NCI-H524 (cell line): Measurements from ENCODE around the gene HCRTR1.

Source experiments
- DNase-seq, 2 experiments: peaks; one replicate each; lab custom pipeline; 2025; lab: John Stamatoyannopoulos, UW

Gene HCRTR1

DNA sequence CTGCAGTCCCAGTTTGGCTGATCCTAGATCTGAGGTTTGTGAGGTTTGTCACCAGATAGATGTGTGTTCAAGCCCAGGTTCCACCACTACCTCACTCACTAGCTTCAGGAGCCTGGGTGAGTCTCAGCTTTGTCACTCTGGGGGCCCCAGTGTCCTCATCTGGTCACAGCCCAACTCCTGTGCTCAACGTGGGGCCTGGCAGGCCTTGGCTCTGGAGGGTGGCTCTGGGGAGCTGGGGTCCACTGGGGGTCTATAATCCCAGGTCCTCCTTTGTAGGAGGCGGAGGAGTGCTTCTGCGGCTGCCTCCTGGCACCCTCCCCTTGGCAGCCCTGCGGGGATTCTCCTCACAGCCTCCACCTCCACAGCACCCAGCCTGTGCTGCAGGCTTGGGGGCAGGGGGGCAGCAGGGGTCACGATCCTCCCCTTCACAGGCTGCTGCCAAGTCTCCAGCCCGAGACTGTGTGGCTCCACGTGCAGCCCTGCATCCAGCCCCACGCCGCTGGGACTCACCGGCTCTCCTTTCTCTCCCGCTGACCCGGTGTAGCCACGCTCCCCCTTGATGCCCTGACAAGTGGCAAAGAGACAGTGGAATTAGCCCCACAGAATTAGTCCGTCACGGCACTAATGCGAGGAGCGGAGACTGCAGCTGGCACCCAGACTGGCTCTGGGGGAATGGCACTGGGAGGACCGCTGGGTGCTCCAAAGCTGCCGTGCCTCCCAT lies 49.7 kb downstream of the HCRTR1 start:
- DNase-seq: peak; percentile 43 to 54

GRCh38 chr1:31668303-31668883 lies 50.9 kb downstream of the HCRTR1 start:
- DNase-seq: peak in 1 of 2 experiments; percentile 41

GRCh38 chr1:31669433-31669785 lies 51.9 kb downstream of the HCRTR1 start:
- peak; percentile 94 to 95 for DNase-seq

- DNase-seq: peak; percentile 94
Measured at GRCh38 chr1:31669786-31670592, 52.5 kb downstream of the HCRTR1 start.

DNA sequence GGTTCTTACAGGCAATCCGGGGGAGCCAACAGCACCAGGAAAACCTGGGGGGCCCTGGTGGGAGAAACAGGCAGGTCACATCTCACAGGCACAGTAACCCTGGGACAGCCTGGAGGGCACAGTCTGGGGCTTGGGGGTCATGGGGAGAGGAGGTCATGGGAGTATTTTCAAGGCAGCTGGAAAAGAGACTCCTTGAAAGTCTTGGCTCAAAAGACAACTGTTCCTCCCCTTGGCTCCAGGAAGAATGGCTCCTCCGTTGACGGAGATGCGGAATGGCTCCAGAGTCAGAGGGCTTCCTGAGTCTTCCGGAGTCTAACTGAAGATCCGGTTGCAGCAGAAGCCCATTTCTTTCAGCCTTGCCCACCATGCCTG lies 53.1 kb downstream of the HCRTR1 start:
- no peak for DNase-seq

DNA sequence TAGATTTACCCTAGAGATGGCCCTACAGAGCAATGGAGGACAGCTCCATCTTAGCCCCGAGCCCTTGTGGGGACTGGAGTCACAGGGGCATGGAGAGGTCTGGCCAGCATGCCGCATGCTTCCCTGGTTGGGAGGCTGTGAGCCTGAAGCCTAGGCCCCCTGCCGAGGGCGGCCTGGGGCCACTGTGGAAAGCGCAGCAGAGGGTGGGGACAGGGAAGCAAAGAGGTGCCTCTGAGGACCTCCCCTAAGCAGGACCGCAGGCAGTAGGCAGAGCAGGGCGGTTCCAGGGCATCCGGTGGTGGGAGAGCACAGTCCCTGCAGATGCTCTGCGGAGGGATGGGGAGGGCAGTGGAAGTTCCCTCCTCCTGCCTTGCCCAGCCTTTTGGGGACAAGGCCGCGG lies 53.7 kb downstream of the HCRTR1 start:
- no peak for DNase-seq

DNA sequence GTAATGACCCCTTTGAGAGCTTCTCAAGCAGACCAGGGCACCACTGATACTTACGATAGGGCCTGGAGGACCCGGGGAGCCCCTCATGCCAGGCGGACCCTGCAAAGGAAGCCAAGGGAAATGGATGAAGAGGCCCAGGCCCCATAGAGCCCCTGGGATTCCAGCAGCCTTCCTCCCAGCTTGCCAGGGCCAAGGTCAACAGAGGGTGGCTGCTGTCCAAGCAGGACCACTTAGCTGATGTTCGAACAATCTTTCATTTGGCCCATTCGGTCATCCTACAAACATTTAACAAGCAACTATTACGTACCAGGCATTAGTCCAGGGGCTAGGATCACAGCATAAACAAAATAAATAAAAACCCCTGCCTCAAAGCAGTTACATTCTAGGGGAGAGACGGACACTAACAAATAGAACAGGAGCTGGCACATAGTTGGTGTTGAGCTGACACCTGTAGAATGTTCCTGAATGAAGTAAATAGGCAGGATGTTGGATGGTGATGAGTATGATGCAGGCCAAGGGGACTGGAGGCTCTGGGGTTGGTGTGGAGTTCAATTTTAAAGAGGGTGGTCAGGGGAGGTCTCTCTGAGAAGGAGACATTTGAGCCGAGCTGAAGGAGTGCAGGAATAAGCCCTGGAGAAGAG lies 54.2 kb downstream of the HCRTR1 start:
- DNase-seq: no peak

- DNase-seq: peak; percentile 87 to 97
Measured at GRCh38 chr1:31672986-31673385, 55.5 kb downstream of the HCRTR1 start.

GRCh38 chr1:31673433-31673832 lies 55.9 kb downstream of the HCRTR1 start:
- DNase-seq: no peak

DNA sequence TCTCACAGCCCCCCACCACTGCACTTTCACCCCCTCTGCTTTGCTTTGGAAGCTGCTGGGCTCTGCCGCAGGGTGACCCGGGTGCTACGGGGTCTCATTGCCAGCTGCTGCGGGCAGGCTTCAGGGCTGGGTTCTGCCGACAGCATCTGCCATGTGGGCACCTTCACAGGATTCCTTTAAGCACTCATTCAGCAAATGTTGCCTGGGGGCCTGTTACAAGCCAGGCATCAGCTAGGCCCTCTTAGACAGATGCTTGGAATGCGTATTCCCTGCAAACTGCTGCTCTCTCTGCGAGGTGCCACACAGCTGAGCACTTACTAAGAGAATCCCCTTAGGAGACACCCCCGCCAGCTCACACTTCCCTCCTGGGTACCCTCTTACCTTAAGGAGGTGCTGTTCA lies 57.1 kb downstream of the HCRTR1 start:
- peak; percentile 86 to 97 for DNase-seq

DNA sequence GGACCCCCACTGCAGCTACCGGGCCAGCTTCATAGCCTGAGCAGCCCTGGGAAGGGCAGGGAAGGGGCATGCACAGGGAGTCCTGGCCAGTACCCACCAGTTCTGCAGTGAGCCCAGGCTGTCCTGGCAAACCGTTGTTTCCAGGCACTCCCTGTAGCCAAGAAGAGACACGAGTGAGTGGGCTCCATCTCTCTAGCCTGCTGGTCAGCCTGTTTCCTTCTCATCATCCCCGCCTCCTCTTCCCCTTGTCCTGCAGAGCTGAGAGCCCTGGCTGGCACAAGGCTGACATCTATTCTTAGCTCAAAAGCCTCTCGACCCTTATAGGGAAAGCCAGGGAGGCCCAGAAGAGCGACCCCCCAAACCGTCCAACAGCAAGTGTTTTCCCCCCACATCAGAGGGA lies 57.7 kb downstream of the HCRTR1 start:
- no peak for DNase-seq

DNA sequence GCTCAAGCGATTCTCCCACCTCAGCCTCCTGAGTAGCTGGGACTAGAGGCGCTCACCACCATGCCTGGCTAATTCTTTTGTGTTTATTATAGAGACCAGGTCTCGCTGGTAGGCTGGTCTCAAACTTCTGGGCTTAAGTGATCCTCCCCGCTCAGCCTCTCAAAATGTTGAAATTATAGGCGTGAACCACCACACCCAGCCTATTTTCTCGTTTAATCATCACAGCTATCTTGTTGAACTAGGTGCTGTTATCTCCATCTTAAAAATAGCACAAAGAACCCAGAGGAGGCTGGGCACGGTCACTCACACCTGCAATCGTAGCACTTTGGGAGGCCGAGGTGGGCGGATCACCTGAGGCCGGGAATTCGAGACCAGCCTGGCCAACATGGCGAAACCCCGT lies 58.3 kb downstream of the HCRTR1 start:
- DNase-seq: no peak
